ENCODE measurements around the gene FLNB.

FLNB gene

GRCh38 chr3:58101499-58102389 is 93.5 kb downstream of the FLNB start:
- in situ Hi-C loops (cut with HindIII; ENCODE audit: low sequenced_read_pairs) = no loop called here

GRCh38 chr3:58102390-58102750 is 94.1 kb downstream of the FLNB start:
- in situ Hi-C loops (cut with HindIII; ENCODE audit: low sequenced_read_pairs) = no loop called here

- in situ Hi-C loops (cut with HindIII; ENCODE audit: low sequenced_read_pairs) = no loop called here
Observed at GRCh38 chr3:58102976-58103451, 94.8 kb downstream of the FLNB start.

GRCh38 chr3:58104151-58104550 is 95.9 kb downstream of the FLNB start:
- in situ Hi-C loops (cut with HindIII; ENCODE audit: low sequenced_read_pairs) = no loop called here

- in situ Hi-C loops (cut with HindIII; ENCODE audit: low sequenced_read_pairs) = no loop called here
Observed at GRCh38 chr3:58104712-58105111, 96.5 kb downstream of the FLNB start.

- in situ Hi-C loops (cut with HindIII; ENCODE audit: low sequenced_read_pairs) = no loop called here
Observed at GRCh38 chr3:58105196-58105595, 97.0 kb downstream of the FLNB start.

- in situ Hi-C loops (cut with HindIII; ENCODE audit: low sequenced_read_pairs) = no loop called here
Observed at GRCh38 chr3:58106061-58106460, 97.8 kb downstream of the FLNB start.

GRCh38 chr3:58106640-58107039 is 98.4 kb downstream of the FLNB start:
- in situ Hi-C loops (cut with HindIII; ENCODE audit: low sequenced_read_pairs) = no loop called here

- in situ Hi-C loops (cut with HindIII; ENCODE audit: low sequenced_read_pairs) = no loop called here
Observed at GRCh38 chr3:58107597-58107996, 99.4 kb downstream of the FLNB start.

GRCh38 chr3:58109752-58110151 is 101.5 kb downstream of the FLNB start:
- in situ Hi-C loops (cut with HindIII; ENCODE audit: low sequenced_read_pairs) = no loop called here

- in situ Hi-C loops (cut with HindIII; ENCODE audit: low sequenced_read_pairs) = no loop called here
Observed at GRCh38 chr3:58111513-58112184, 103.4 kb downstream of the FLNB start.

- in situ Hi-C loops (cut with HindIII; ENCODE audit: low sequenced_read_pairs) = no loop called here
Observed at GRCh38 chr3:58112185-58112535, 103.9 kb downstream of the FLNB start.

- in situ Hi-C loops (cut with HindIII; ENCODE audit: low sequenced_read_pairs) = no loop called here
Observed at GRCh38 chr3:58115175-58115574, 107.0 kb downstream of the FLNB start.

GRCh38 chr3:58116161-58116955 is 108.1 kb downstream of the FLNB start:
- in situ Hi-C loops (cut with HindIII; ENCODE audit: low sequenced_read_pairs) = no loop called here

- in situ Hi-C loops (cut with HindIII; ENCODE audit: low sequenced_read_pairs) = no loop called here
Observed at GRCh38 chr3:58116985-58117384, 108.8 kb downstream of the FLNB start.

GRCh38 chr3:58117561-58118181 is 109.4 kb downstream of the FLNB start:
- in situ Hi-C loops (cut with HindIII; ENCODE audit: low sequenced_read_pairs) = no loop called here

- in situ Hi-C loops (cut with HindIII; ENCODE audit: low sequenced_read_pairs) = no loop called here
Observed at GRCh38 chr3:58119186-58119585, 111.0 kb downstream of the FLNB start.

GRCh38 chr3:58120075-58120812 is 112.0 kb downstream of the FLNB start:
- in situ Hi-C loops (cut with HindIII; ENCODE audit: low sequenced_read_pairs) = no loop called here

GRCh38 chr3:58121183-58121582 is 113.0 kb downstream of the FLNB start:
- in situ Hi-C loops (cut with HindIII; ENCODE audit: low sequenced_read_pairs) = no loop called here

GRCh38 chr3:58122936-58123700 is 114.9 kb downstream of the FLNB start:
- in situ Hi-C loops (cut with HindIII; ENCODE audit: low sequenced_read_pairs) = no loop called here
